AG10803 (cell line): ENCODE results near the gene RABGAP1L.
"Not testable (repeated sequence)": the region's sequence is repeated elsewhere in the genome, so short reads cannot be mapped to it uniquely, and the experiment has no call there.

Experiments used
- DNase-seq: peaks from one replicate; pipeline ENCODE4 v3.0.0; 2010; ENCODE audit warnings: low read depth
- H3K4me3 ChIP-seq: 2 replicates; pipeline ENCODE4 v1.5.1; 2011; ENCODE audit warnings: mild to moderate bottlenecking, low read length, control low read depth
- TF ChIP-seq, protein P1 (sequence below): conservative IDR thresholded peaks from 2 replicates; pipeline ENCODE4 v1.5.1; 2011; ENCODE audit warnings: mild to moderate bottlenecking, low read length, control low read depth, inconsistent platforms

The RABGAP1L gene

DNA sequence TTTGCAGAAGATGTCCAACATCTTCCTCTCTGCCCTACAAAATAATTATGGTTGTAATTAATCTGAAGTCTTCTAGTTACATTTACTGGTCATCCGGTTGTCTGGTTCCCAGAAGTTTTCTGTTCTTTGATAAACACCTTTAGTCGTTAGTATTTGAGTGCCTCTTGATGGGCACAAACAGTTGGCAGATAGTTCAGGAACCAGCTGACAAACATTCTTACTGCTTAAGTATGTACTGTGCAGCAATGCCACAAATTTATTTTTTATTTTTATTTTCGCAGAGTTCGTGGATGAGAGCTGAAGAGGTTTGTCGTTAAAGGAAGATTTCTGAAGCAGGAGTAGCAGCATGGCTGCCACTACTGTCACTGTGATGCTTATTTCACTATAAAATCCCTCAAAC is 84.7 kb downstream of the RABGAP1L start:
- H3K4me3 ChIP-seq = no peak overlapping the region
- TF ChIP-seq, protein P1, sequence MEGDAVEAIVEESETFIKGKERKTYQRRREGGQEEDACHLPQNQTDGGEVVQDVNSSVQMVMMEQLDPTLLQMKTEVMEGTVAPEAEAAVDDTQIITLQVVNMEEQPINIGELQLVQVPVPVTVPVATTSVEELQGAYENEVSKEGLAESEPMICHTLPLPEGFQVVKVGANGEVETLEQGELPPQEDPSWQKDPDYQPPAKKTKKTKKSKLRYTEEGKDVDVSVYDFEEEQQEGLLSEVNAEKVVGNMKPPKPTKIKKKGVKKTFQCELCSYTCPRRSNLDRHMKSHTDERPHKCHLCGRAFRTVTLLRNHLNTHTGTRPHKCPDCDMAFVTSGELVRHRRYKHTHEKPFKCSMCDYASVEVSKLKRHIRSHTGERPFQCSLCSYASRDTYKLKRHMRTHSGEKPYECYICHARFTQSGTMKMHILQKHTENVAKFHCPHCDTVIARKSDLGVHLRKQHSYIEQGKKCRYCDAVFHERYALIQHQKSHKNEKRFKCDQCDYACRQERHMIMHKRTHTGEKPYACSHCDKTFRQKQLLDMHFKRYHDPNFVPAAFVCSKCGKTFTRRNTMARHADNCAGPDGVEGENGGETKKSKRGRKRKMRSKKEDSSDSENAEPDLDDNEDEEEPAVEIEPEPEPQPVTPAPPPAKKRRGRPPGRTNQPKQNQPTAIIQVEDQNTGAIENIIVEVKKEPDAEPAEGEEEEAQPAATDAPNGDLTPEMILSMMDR = no peak
- DNase-seq = no peak

DNA sequence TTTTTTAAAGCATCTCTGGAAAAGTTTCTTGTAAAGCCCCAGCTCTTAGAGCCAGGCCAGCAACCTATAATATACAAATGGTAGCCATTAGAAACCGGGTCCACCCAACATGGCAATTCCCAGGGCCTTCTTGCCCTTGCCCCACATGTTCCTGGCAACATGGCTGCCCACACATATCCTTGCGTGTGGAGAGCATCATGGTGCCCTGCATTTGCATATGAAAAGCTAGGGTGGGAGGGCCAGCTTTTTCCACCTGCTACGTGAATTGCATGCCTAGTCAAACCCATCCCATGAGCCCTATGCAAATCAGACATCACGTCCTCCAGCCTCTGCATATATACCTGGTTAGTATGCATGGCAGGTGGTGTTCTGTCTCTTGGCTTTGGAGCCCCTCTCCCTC is 88.2 kb downstream of the RABGAP1L start:
- TF ChIP-seq, protein P1 = no peak
- no peak for DNase-seq

DNA sequence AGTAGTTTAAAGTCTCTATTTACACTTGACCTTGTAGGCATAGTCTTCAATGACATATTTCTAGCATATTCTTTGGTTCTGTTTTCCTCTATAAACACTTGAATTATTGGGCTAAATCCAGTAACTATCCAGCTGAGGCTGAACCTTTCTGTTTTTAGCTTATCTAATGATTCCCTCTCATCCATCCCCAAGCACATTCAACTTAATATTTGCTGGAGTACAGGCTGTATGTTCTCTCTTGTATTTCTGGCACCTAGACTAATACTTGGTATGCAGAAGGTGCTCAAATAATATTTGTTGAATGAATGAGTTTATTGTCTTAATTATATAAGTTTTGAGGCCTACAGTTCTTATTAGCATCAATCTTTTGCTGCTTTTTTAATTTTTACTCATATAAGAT is 88.7 kb downstream of the RABGAP1L start:
- TF ChIP-seq, protein P1 = no peak
- H3K4me3 ChIP-seq = no peak overlapping the region
- DNase-seq = no peak

More for the DNA sequence above, 88.2 kb downstream of the RABGAP1L start:
- H3K4me3 ChIP-seq = no peak overlapping the region

DNA sequence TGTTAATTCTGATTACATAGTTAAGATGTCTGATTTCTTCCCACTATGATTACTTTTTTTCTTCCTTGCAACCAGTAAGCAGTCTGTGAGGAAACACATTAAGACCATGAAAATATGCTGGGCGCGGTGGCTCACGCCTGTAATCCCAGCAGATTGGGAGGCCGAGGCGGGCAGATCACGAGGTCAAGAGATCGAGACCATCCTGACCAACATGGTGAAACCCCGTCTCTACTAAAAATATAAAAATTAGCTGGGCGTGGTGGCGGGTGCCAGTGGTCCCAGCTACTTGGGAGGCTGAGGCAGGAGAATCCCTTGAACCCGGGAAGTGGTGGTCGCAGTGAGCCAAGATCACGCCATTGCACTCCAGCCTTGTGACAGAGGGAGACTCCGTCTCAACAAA is 97.1 kb downstream of the RABGAP1L start:
- not testable (repeated sequence) for DNase-seq, H3K4me3 ChIP-seq

DNA sequence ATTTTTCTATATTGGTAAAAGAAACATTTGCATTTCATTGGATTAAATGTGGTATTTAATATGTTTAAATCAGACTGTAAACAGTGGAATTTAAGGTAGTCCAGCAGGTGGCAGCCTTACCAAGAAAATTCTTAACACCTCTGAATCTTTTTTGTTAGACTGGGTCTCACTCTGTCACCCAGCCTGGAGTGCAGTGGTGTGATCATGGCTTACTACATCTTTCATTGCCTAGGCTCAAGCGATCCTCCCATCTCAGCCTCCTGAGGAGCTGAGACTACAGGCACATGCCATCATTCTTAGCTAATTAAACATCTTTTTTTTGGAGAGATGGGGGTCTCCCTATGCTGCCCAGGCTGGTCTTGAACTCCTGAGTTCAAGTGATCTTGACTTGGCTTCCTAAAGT is 98.8 kb downstream of the RABGAP1L start:
- TF ChIP-seq, protein P1 = peak; percentile 54
- H3K4me3 ChIP-seq = no peak overlapping the region
- peak; percentile 38 for DNase-seq

DNA sequence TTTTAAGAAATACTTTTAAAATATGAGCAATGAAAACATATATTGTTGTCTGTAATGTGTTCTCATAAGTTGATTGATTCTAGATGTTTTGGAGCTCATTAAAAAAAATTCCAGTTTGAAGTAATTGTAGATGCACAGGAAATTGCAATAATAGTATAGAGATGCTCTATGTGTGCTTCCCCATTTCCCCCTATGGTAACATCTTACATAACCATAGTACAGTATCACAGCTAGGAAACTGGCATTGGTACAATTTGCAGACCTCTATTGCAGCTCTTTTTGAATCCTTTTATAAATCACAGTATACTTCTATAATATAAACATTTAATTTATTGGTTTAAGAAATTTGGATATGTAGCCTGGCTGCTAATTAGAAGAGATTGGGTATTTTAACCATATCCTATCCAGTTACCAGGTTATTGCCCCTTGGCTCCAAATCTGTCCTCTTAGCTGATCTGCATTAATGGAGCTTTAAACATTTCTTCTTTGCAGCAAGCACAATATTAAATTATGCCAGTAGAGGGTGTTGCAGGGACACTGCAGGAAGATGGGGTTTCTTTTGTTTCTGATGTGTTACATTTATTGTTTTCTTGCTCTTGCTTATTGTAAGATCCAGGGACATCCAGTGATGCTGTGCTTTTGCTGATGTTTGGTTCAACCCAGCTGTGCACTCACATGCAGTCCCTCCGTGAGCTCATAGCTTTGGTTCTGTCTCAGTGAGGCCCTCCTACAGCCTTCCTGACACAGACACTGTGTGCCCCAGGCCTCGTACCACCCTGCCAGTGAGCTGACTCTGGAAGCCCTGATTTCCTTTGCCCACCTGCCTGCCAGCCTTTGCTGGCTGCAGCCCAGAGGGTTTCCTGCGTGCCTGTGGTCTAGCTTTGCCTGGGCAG is 103.3 kb downstream of the RABGAP1L start:
- TF ChIP-seq, protein P1 = peak; percentile 80
- peak; percentile 65 for DNase-seq
- H3K4me3 ChIP-seq = no peak overlapping the region

DNA sequence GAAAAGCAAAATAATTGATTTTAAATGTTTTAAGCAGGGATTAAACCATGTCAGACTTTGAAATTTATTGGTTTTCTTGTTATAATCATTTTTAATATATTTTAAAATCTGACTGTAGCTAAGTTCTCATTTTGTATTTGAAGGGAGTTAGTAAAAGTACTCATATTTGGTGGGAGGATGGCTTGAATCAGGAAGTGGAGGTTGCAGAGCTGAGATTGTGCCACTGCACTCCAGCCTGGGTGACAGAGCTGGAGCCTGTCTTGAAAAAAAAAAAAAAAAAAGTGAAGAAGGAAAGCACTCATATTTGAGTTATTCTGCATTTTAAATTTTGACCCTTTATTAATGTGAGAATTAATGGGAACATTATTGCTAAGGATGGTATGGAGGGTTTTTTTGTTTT is 106.0 kb downstream of the RABGAP1L start:
- TF ChIP-seq, protein P1 = no peak
- no peak overlapping the region for H3K4me3 ChIP-seq
- DNase-seq = no peak
